NT2/D1 (cell line): ENCODE data around the gene DDX24.

Experiments
- DNase-seq: peaks from one replicate; pipeline ENCODE4 v3.0.0-alpha.2; 2011; ENCODE audit warnings: low read depth, low spot score
- H3K27me3 ChIP-seq: 2 replicates; pipeline ENCODE4 v1.6.0; 2011; ENCODE audit warnings: mild to moderate bottlenecking; ENCODE audit not compliant: insufficient read length, insufficient read depth
- H3K36me3 ChIP-seq: 2 replicates; pipeline ENCODE4 v1.6.1; 2011; ENCODE audit warnings: mild to moderate bottlenecking, low read length, mixed read lengths; ENCODE audit not compliant: insufficient read depth, insufficient read length
- H3K4me1 ChIP-seq: 2 replicates; pipeline ENCODE4 v1.5.1; 2011; ENCODE audit not compliant: insufficient read depth, insufficient read length
- H3K4me3 ChIP-seq: 2 replicates; pipeline ENCODE4 v1.5.1; 2011; ENCODE audit warnings: low read depth; ENCODE audit not compliant: insufficient read length
- H3K9ac ChIP-seq: 2 replicates; pipeline ENCODE4 v1.6.0; 2011; ENCODE audit warnings: low read depth; ENCODE audit not compliant: insufficient read length
- H3K9me3 ChIP-seq: 2 replicates; pipeline ENCODE4 v1.5.1; 2011; ENCODE audit warnings: mild to moderate bottlenecking, low read length; ENCODE audit not compliant: insufficient read depth
- SUZ12 ChIP-seq: IDR thresholded peaks from 2 replicates; pipeline ENCODE4 v1.6.1; 2011; ENCODE audit not compliant: insufficient read length, insufficient read depth; ENCODE audit errors: extremely low read depth
- YY1 ChIP-seq: IDR thresholded peaks from 2 replicates; pipeline ENCODE4 v1.6.1; 2011; ENCODE audit not compliant: insufficient read length, insufficient read depth
- ZNF274 ChIP-seq: IDR thresholded peaks from 2 replicates; pipeline ENCODE4 v1.6.1; 2011; ENCODE audit warnings: mild to moderate bottlenecking, low read depth, low read length

DDX24 gene

GRCh38 chr14:94022532-94023411 lies 58.2 kb downstream of the DDX24 start:
- no peaks in the 10 kb centered on the region for H3K36me3 ChIP-seq
- H3K27me3 ChIP-seq, result no peaks in the 10 kb centered on the region
- TF ChIP-seq ZNF274, result no peak
- no peak for TF ChIP-seq SUZ12
- no peak for TF ChIP-seq YY1
- no peak overlapping the region for H3K9ac ChIP-seq
- peaks cover 3% of the 10 kb centered on the region for H3K4me1 ChIP-seq
- H3K9me3 ChIP-seq, result no peaks in the 10 kb centered on the region
- no peak overlapping the region for H3K4me3 ChIP-seq
- DNase-seq, result no peak

GRCh38 chr14:94021416-94022157 lies 59.4 kb downstream of the DDX24 start:
- no peaks in the 10 kb centered on the region for H3K27me3 ChIP-seq
- H3K9me3 ChIP-seq, result no peaks in the 10 kb centered on the region
- H3K4me3 ChIP-seq, result no peak overlapping the region
- peaks cover 3% of the 10 kb centered on the region for H3K4me1 ChIP-seq
- no peaks in the 10 kb centered on the region for H3K36me3 ChIP-seq
- no peak for DNase-seq
- H3K9ac ChIP-seq, result no peak overlapping the region
- TF ChIP-seq ZNF274 (no peak), YY1 (no peak), SUZ12 (no peak)

- DNase-seq, result no peak
- H3K4me3 ChIP-seq, result no peak overlapping the region
- no peaks in the 10 kb centered on the region for H3K9me3 ChIP-seq
- no peak for TF ChIP-seq ZNF274
- no peak for TF ChIP-seq YY1
- no peak for TF ChIP-seq SUZ12
- H3K36me3 ChIP-seq, result no peaks in the 10 kb centered on the region
- H3K9ac ChIP-seq, result no peak overlapping the region
- peaks cover 3% of the 10 kb centered on the region for H3K4me1 ChIP-seq
- no peaks in the 10 kb centered on the region for H3K27me3 ChIP-seq
Measured at GRCh38 chr14:94021001-94021400, 60.0 kb downstream of the DDX24 start.

- Histone ChIP-seq H3K36me3 (no peaks in the 10 kb centered on the region), H3K4me1 (peaks cover 3% of the 10 kb centered on the region), H3K27me3 (no peaks in the 10 kb centered on the region), H3K9ac (no peak overlapping the region), H3K4me3 (no peak overlapping the region), H3K9me3 (no peaks in the 10 kb centered on the region)
- no peak for TF ChIP-seq ZNF274
- no peak for TF ChIP-seq SUZ12
- TF ChIP-seq YY1, result no peak
- no peak for DNase-seq
Measured at GRCh38 chr14:94020267-94020666, 60.7 kb downstream of the DDX24 start.

GRCh38 chr14:94019329-94019728 lies 61.7 kb downstream of the DDX24 start:
- Histone ChIP-seq H3K36me3 (no peaks in the 10 kb centered on the region), H3K4me3 (no peak overlapping the region), H3K9ac (no peak overlapping the region), H3K9me3 (no peaks in the 10 kb centered on the region), H3K4me1 (peaks cover 3% of the 10 kb centered on the region), H3K27me3 (no peaks in the 10 kb centered on the region)
- DNase-seq, result no peak
- no peak for TF ChIP-seq ZNF274
- TF ChIP-seq SUZ12, result no peak
- no peak for TF ChIP-seq YY1

GRCh38 chr14:94018308-94018707 lies 62.7 kb downstream of the DDX24 start:
- H3K9me3 ChIP-seq, result no peaks in the 10 kb centered on the region
- H3K9ac ChIP-seq, result no peak overlapping the region
- H3K36me3 ChIP-seq, result no peaks in the 10 kb centered on the region
- peaks cover 3% of the 10 kb centered on the region for H3K4me1 ChIP-seq
- TF ChIP-seq SUZ12, result no peak
- no peak for TF ChIP-seq YY1
- TF ChIP-seq ZNF274, result no peak
- H3K27me3 ChIP-seq, result no peaks in the 10 kb centered on the region
- no peak for DNase-seq
- no peak overlapping the region for H3K4me3 ChIP-seq

GRCh38 chr14:94016446-94016976 lies 64.5 kb downstream of the DDX24 start:
- no peaks in the 10 kb centered on the region for H3K4me1 ChIP-seq
- no peaks in the 10 kb centered on the region for H3K27me3 ChIP-seq
- no peaks in the 10 kb centered on the region for H3K9me3 ChIP-seq
- no peak overlapping the region for H3K9ac ChIP-seq
- no peak for DNase-seq
- H3K4me3 ChIP-seq, result no peak overlapping the region
- TF ChIP-seq ZNF274 (no peak), YY1 (no peak), SUZ12 (no peak)
- H3K36me3 ChIP-seq, result no peaks in the 10 kb centered on the region
